ENCODE data around the gene CDC6. TPM values are rescaled to one million over a fixed set of nuclear protein-coding genes. Genes with fewer than 3 reads are reported as not detected.

Gene CDC6
- total RNA-seq, 1 donor from 2014 or later, result 0.55 TPM

DNA sequence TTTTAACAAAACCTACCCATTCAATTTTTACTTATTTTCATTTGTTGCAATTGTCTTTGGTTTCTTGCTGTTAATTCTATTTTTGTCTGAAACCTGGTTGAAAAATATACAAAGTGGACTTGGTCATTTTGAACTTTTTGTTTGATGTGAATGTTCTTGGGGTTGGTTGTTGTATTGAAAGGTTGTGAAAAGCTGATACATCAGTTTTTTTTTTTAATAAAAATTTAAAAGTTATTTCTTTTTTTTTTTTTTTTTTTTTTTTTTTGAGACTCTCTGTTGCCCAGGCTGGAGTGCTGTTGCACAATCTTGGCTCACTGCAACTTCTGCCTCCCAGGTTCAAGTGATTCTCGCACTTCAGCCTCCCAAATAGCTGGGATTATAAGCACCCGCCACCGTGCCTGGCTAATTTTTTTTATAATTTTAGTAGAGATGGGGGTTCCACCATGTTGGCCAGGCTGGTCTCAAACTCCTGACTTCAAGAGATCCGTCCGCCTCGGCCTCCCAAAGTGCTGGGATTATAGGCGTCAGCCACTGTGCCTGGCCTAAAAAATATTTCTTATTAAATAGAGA, 39.7 kb upstream of the CDC6 start:
- TF ChIP-seq, protein P1, sequence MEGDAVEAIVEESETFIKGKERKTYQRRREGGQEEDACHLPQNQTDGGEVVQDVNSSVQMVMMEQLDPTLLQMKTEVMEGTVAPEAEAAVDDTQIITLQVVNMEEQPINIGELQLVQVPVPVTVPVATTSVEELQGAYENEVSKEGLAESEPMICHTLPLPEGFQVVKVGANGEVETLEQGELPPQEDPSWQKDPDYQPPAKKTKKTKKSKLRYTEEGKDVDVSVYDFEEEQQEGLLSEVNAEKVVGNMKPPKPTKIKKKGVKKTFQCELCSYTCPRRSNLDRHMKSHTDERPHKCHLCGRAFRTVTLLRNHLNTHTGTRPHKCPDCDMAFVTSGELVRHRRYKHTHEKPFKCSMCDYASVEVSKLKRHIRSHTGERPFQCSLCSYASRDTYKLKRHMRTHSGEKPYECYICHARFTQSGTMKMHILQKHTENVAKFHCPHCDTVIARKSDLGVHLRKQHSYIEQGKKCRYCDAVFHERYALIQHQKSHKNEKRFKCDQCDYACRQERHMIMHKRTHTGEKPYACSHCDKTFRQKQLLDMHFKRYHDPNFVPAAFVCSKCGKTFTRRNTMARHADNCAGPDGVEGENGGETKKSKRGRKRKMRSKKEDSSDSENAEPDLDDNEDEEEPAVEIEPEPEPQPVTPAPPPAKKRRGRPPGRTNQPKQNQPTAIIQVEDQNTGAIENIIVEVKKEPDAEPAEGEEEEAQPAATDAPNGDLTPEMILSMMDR (IDR thresholded peaks at IDR 0.05; ENCODE audit: borderline replicate concordance), result no peak
- Histone ChIP-seq H3K27ac (replicated peaks) (no peak overlapping the region), H3K4me3 (no peak overlapping the region), H3K27me3 (ENCODE audit: low read depth) (no peaks in the 10 kb centered on the region), H3K9me3 (replicated peaks) (no peaks in the 10 kb centered on the region), H3K36me3 (no peaks in the 10 kb centered on the region), H3K4me1 (peaks cover 54% of the 10 kb centered on the region)
- DNase-seq, result no peak
- intact Hi-C loops (cut with micrococcal nuclease), result no loop called here

DNA sequence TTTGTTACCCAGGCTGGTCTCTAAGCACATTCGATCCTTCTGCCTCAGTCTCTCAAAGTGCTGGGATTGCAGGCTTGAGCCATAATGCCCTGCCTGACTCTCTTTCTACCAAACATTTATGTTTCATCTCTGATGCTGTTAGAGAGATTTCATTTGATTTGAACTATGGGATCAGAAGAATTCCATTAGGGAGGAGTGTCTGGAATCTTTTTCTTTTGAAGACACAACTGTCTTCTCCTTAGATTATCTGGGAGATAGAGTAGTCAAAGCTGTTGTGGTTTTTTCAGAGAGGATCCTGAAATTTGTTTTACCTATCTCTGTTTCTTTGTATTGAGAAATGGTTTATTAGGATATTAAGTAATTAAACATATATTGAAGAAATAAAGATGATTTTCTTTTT, 39.2 kb upstream of the CDC6 start:
- intact Hi-C loops (cut with micrococcal nuclease), result no loop called here
- H3K27me3 ChIP-seq (ENCODE audit: low read depth), result no peaks in the 10 kb centered on the region
- TF ChIP-seq, protein P1 (IDR thresholded peaks at IDR 0.05; ENCODE audit: borderline replicate concordance), result no peak
- H3K27ac ChIP-seq (replicated peaks), result no peak overlapping the region
- no peak overlapping the region for H3K4me3 ChIP-seq
- H3K9me3 ChIP-seq (replicated peaks), result no peaks in the 10 kb centered on the region
- DNase-seq, result no peak
- H3K4me1 ChIP-seq, result peaks cover 51% of the 10 kb centered on the region
- no peaks in the 10 kb centered on the region for H3K36me3 ChIP-seq

DNA sequence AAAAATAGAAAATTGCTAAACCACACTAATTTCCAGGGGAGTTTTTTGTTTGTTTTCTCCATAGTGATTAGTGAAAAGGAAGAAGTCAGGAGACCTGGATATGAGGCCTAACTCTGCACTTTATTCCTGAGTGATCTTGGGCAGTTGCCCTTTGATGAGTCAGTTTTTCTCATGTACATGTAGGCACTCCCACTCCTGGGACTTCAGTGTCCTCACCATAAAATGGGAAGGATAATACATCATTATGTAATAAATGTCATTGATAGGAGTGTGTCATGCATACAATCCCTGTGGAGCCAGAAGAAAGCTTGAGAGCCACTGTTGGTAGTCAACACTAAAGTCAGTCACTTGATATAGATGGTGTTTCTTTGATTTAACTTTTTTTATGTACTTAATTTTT, 36.1 kb upstream of the CDC6 start:
- Histone ChIP-seq H3K27ac (replicated peaks) (no peak overlapping the region), H3K9me3 (replicated peaks) (no peaks in the 10 kb centered on the region), H3K36me3 (peaks cover 5% of the 10 kb centered on the region), H3K27me3 (ENCODE audit: low read depth) (no peaks in the 10 kb centered on the region), H3K4me1 (peaks cover 34% of the 10 kb centered on the region), H3K4me3 (no peak overlapping the region)
- TF ChIP-seq, protein P1 (IDR thresholded peaks at IDR 0.05; ENCODE audit: borderline replicate concordance), result no peak
- no peak for DNase-seq
- intact Hi-C loops (cut with micrococcal nuclease), result no loop called here

DNA sequence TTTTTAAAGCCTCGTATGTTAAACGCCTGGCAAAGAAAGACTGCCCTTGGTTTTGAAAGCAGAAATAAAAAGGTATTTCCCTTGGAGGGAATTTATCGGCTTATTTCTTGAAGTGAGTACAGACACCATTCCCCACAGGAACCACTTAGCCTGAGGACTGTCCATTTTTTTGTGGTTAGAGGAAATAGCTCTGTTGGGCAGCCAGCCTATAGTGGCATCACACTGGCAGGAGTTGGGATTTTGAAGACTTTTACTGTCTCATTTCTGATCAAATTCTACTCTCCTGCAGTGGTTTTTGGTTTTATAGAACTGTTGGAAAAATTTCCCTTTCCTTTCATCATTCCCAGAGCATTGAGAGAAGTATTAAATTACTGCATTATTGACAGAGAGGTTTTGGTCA, 34.1 kb upstream of the CDC6 start:
- TF ChIP-seq, protein P1 (IDR thresholded peaks at IDR 0.05; ENCODE audit: borderline replicate concordance), result no peak
- no peak overlapping the region for H3K27ac ChIP-seq (replicated peaks)
- peaks cover 23% of the 10 kb centered on the region for H3K4me1 ChIP-seq
- no peaks in the 10 kb centered on the region for H3K9me3 ChIP-seq (replicated peaks)
- intact Hi-C loops (cut with micrococcal nuclease), result no loop called here
- no peak for DNase-seq
- no peak overlapping the region for H3K4me3 ChIP-seq
- H3K36me3 ChIP-seq, result peaks cover 25% of the 10 kb centered on the region
- no peaks in the 10 kb centered on the region for H3K27me3 ChIP-seq (ENCODE audit: low read depth)

DNA sequence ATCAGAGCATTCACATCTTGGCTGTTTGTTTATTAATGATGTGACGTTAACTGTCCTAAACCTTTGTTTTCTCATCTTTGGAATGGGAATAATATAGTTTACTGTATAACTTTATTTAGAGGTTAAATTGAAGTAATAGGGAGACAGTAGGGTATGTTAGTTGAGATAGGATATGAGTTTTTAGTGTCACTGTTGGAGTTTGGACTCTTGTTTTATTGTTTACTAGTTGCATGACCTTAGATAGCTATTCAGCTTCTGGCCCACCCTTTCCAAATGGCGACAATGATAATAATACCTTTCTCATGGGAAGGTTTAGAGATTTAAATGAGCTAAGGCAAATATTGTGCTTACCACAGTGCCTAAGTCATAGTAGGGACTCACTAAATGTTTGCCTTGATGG, 28.2 kb upstream of the CDC6 start:
- H3K27me3 ChIP-seq (ENCODE audit: low read depth), result no peaks in the 10 kb centered on the region
- intact Hi-C loops (cut with micrococcal nuclease), result no loop called here
- H3K27ac ChIP-seq (replicated peaks), result no peak overlapping the region
- no peaks in the 10 kb centered on the region for H3K9me3 ChIP-seq (replicated peaks)
- peaks cover 5% of the 10 kb centered on the region for H3K4me1 ChIP-seq
- peaks cover 73% of the 10 kb centered on the region for H3K36me3 ChIP-seq
- TF ChIP-seq, protein P1 (IDR thresholded peaks at IDR 0.05; ENCODE audit: borderline replicate concordance), result no peak
- DNase-seq, result no peak
- no peak overlapping the region for H3K4me3 ChIP-seq

Data from left ventricle myocardium inferior (tissue), 1 donor.